GM12891 (cell line): ENCODE results near the gene MTHFSD.

Source experiments
- PAX5 ChIP-seq: IDR thresholded peaks from 2 replicates; pipeline ENCODE4 v1.6.1; 2011; ENCODE audit warnings: low read length, moderate library complexity, mild to moderate bottlenecking; ENCODE audit not compliant: insufficient read depth, severe bottlenecking
- POLR2A ChIP-seq: IDR thresholded peaks from 2 replicates; pipeline ENCODE4 v1.6.1; 2011; ENCODE audit warnings: low read depth, low read length, control low read depth
- POLR2AphosphoS5 ChIP-seq: IDR thresholded peaks from 2 replicates; pipeline ENCODE4 v1.6.1; 2011; ENCODE audit warnings: low read depth, low read length, control low read depth
- POU2F2 ChIP-seq: IDR thresholded peaks from 2 replicates; pipeline ENCODE4 v1.6.1; 2011; ENCODE audit warnings: low read depth, mild to moderate bottlenecking, control low read depth, low read length, moderate library complexity
- SPI1 ChIP-seq: IDR thresholded peaks from 2 replicates; pipeline ENCODE4 v1.6.1; 2011; ENCODE audit warnings: low read depth, low read length, control low read depth
- TAF1 ChIP-seq: IDR thresholded peaks from 2 replicates; pipeline ENCODE4 v1.6.1; 2011; ENCODE audit warnings: low read depth, low read length, control low read depth

DNA sequence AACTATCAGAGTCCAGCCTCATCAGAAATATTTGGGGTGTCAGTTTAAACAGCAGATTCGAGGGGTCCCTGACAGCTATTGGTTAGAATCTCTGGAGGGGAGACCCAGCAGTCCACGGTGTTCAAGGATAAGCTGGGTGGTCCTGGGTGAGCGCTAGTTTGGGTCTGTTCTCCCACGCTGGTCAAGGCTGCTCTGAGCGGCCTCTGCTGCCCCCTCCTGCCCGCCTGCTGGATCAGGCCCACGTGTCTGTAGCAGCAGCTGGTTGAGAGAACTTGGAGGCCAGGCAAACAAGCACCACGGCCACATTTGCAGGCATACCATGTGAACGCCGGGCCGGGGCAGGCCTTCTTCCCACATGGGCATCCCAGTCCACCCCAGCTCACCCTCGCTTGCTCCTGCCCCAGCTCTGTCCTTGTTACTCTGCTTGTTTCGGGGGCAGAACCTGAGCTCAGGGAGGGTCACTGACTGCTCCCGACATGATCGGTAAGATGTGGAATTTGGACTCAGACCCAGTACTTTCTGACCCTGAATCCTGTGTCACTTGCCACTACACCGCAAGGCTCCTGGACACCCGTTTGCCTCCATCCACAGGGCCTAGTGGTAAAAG is 37.3 kb downstream of the MTHFSD start:
- TF ChIP-seq POU2F2: no peak
- TF ChIP-seq TAF1: no peak
- TF ChIP-seq POLR2AphosphoS5: no peak
- no peak for TF ChIP-seq POLR2A
- no peak for TF ChIP-seq SPI1
- TF ChIP-seq PAX5: no peak
